Vagina (tissue), 2 donors: Measurements from ENCODE around the gene OTOS.

Source experiments
- CTCF ChIP-seq, 3 experiments: fragments of 450-650 bp in 2 of 3; fragments of 200-600 bp in 1 of 3; sonication (generic) in 1 of 3; IDR thresholded peaks; one replicate each; pipeline ENCODE4 v1.5.1; 2017 to 2019; ENCODE audit warnings: antibody characterized with exemption in 3 of 3, mild to moderate bottlenecking in 2 of 3, moderate library complexity in 2 of 3
- POLR2AphosphoS5 ChIP-seq, 2 donors: sonication (generic); formaldehyde crosslinking; IDR thresholded peaks; one replicate each; pipeline ENCODE4 v1.9.0; 2017; ENCODE audit warnings: antibody characterized with exemption in 2 of 2, mild to moderate bottlenecking in 2 of 2, low read depth in 1 of 2; ENCODE audit not compliant: insufficient read depth in 1 of 2

GRCh38 chr2:240172071-240172895 lies 31.8 kb upstream of the OTOS start:
- TF ChIP-seq POLR2AphosphoS5 (IDR thresholded peaks at IDR 0.05; ENCODE audit: insufficient read depth in 1 of 2, low read depth in 1 of 2) (no peak), CTCF (IDR thresholded peaks at IDR 0.05) (no peak)
